ENCODE results near the gene XYLT1.

XYLT1 gene

GRCh38 chr16:17499223-17499902 is 28.6 kb upstream of the XYLT1 start:
- no peak overlapping the region for H3K9ac ChIP-seq (ENCODE audit: low read depth, low read length, poor library complexity, severe bottlenecking)
- TF ChIP-seq EZH2phosphoT487 (IDR thresholded peaks at IDR 0.05; ENCODE audit: borderline replicate concordance) (no peak), CTCF (conservative IDR thresholded peaks at IDR 0.05; ENCODE audit: low read length) (no peak)
- no peaks in the 10 kb centered on the region for H3K27me3 ChIP-seq (ENCODE audit: insufficient read depth, low read length, poor library complexity, severe bottlenecking)
- H3K36me3 ChIP-seq (ENCODE audit: insufficient read depth, low read length) = no peaks in the 10 kb centered on the region
- no peaks in the 10 kb centered on the region for H3F3A ChIP-seq (ENCODE audit: low read depth)
- no peaks in the 10 kb centered on the region for H4K20me1 ChIP-seq (ENCODE audit: insufficient read depth, low read length, poor library complexity, severe bottlenecking)
- H3K4me2 ChIP-seq (ENCODE audit: low read depth, low read length, poor library complexity, severe bottlenecking) = no peak overlapping the region
- no peaks in the 10 kb centered on the region for H3K4me1 ChIP-seq (ENCODE audit: insufficient read depth, low read length, poor library complexity, severe bottlenecking)
- no peaks in the 10 kb centered on the region for H3K9me2 ChIP-seq (replicated peaks; ENCODE audit: low read depth, low read length)
- H3K9me3 ChIP-seq (ENCODE audit: insufficient read depth, low read depth, low read length) = no peaks in the 10 kb centered on the region
- H3K79me2 ChIP-seq (ENCODE audit: insufficient read depth, low read length) = no peaks in the 10 kb centered on the region
- no peak overlapping the region for H2AFZ ChIP-seq (ENCODE audit: low read length)
- H3K4me3 ChIP-seq (ENCODE audit: low read length, poor library complexity, severe bottlenecking) = no peak overlapping the region

GRCh38 chr16:17497648-17498047 is 26.9 kb upstream of the XYLT1 start:
- no peak overlapping the region for H3K4me3 ChIP-seq (ENCODE audit: low read length, poor library complexity, severe bottlenecking)
- H2AFZ ChIP-seq (ENCODE audit: low read length) = no peak overlapping the region
- no peaks in the 10 kb centered on the region for H3K27me3 ChIP-seq (ENCODE audit: insufficient read depth, low read length, poor library complexity, severe bottlenecking)
- H3K4me1 ChIP-seq (ENCODE audit: insufficient read depth, low read length, poor library complexity, severe bottlenecking) = no peaks in the 10 kb centered on the region
- TF ChIP-seq EZH2phosphoT487 (IDR thresholded peaks at IDR 0.05; ENCODE audit: borderline replicate concordance) (no peak), CTCF (conservative IDR thresholded peaks at IDR 0.05; ENCODE audit: low read length) (no peak)
- H3F3A ChIP-seq (ENCODE audit: low read depth) = no peaks in the 10 kb centered on the region
- no peaks in the 10 kb centered on the region for H3K9me2 ChIP-seq (replicated peaks; ENCODE audit: low read depth, low read length)
- H4K20me1 ChIP-seq (ENCODE audit: insufficient read depth, low read length, poor library complexity, severe bottlenecking) = no peaks in the 10 kb centered on the region
- no peak overlapping the region for H3K4me2 ChIP-seq (ENCODE audit: low read depth, low read length, poor library complexity, severe bottlenecking)
- H3K79me2 ChIP-seq (ENCODE audit: insufficient read depth, low read length) = no peaks in the 10 kb centered on the region
- no peaks in the 10 kb centered on the region for H3K9me3 ChIP-seq (ENCODE audit: insufficient read depth, low read depth, low read length)
- no peak overlapping the region for H3K9ac ChIP-seq (ENCODE audit: low read depth, low read length, poor library complexity, severe bottlenecking)
- H3K36me3 ChIP-seq (ENCODE audit: insufficient read depth, low read length) = no peaks in the 10 kb centered on the region

- no peaks in the 10 kb centered on the region for H3K79me2 ChIP-seq (ENCODE audit: insufficient read depth, low read length)
- no peak overlapping the region for H3K9ac ChIP-seq (ENCODE audit: low read depth, low read length, poor library complexity, severe bottlenecking)
- no peak overlapping the region for H3K4me3 ChIP-seq (ENCODE audit: low read length, poor library complexity, severe bottlenecking)
- H3K9me3 ChIP-seq (ENCODE audit: insufficient read depth, low read depth, low read length) = no peaks in the 10 kb centered on the region
- no peaks in the 10 kb centered on the region for H3K4me1 ChIP-seq (ENCODE audit: insufficient read depth, low read length, poor library complexity, severe bottlenecking)
- H3K27me3 ChIP-seq (ENCODE audit: insufficient read depth, low read length, poor library complexity, severe bottlenecking) = no peaks in the 10 kb centered on the region
- H3K9me2 ChIP-seq (replicated peaks; ENCODE audit: low read depth, low read length) = no peaks in the 10 kb centered on the region
- H2AFZ ChIP-seq (ENCODE audit: low read length) = no peak overlapping the region
- no peak overlapping the region for H3K4me2 ChIP-seq (ENCODE audit: low read depth, low read length, poor library complexity, severe bottlenecking)
- no peaks in the 10 kb centered on the region for H3K36me3 ChIP-seq (ENCODE audit: insufficient read depth, low read length)
- no peaks in the 10 kb centered on the region for H3F3A ChIP-seq (ENCODE audit: low read depth)
- TF ChIP-seq CTCF (conservative IDR thresholded peaks at IDR 0.05; ENCODE audit: low read length) (no peak), EZH2phosphoT487 (IDR thresholded peaks at IDR 0.05; ENCODE audit: borderline replicate concordance) (no peak)
- H4K20me1 ChIP-seq (ENCODE audit: insufficient read depth, low read length, poor library complexity, severe bottlenecking) = no peaks in the 10 kb centered on the region
Measured at GRCh38 chr16:17496891-17497290, 26.1 kb upstream of the XYLT1 start.

Measured in Loucy (cell line).